Measurements from ENCODE around the gene IL21R.

- TF ChIP-seq EP300 (IDR thresholded peaks at IDR 0.05; ENCODE audit: low read depth) (no peak), POLR2AphosphoS5 (IDR thresholded peaks at IDR 0.05) (no peak)
These were observed 45.3 kb downstream of the IL21R start for GRCh38 chr16:27447301-27447700.
